Endothelial cell of umbilical vein (primary cell): ENCODE results near the gene HS6ST2. TPM values are rescaled to one million over a fixed set of nuclear protein-coding genes. Genes with fewer than 3 reads are reported as not detected.

ENCODE experiments used
- BruUV-seq: library from RNA; stranded (reverse); fragments of 400-500 nt; replicated peaks from 2 replicates; lab custom pipeline; 2021; lab: Mats Ljungman, UMichigan
- CTCF ChIA-PET: fragments of 300-600, 350-600 bp; sonication (Branson Sonifier 250); formaldehyde crosslinking; loops from one replicate; lab custom pipeline; 2021; ENCODE audit warnings: antibody characterized with exemption, inconsistent platforms; lab: Charles Lee
- POLR2A ChIA-PET: fragments of 300-600, 350-600 bp; sonication (Branson Sonifier 250); formaldehyde crosslinking; loops from one replicate; lab custom pipeline; 2021; ENCODE audit warnings: antibody characterized with exemption, inconsistent platforms; lab: Charles Lee
- DNase-seq: peaks from one replicate; pipeline ENCODE4 v3.0.0-alpha.2; 2011; ENCODE audit warnings: low read depth, low spot score
- FAIRE-seq: peaks from 2 replicates; lab custom pipeline; 2011; peaks lifted over from hg19 to GRCh38; lab: Jason Lieb, UNC
- H2AFZ ChIP-seq: 2 replicates; pipeline ENCODE4 v1.6.0; 2012; ENCODE audit warnings: low read depth, low read length, control low read depth, inconsistent platforms
- H3K27ac ChIP-seq: 2 replicates; pipeline ENCODE4 v1.5.1; 2011; ENCODE audit warnings: low read depth, mild to moderate bottlenecking, control low read depth, low read length, moderate library complexity; ENCODE audit not compliant: insufficient read depth
- H3K27me3 ChIP-seq, 2 experiments: 2 replicates each; pipeline versions ENCODE4 v1.6.0 to v1.6.1; 2011; ENCODE audit warnings: low read length in 2 of 2, mixed read lengths in 1 of 2; ENCODE audit not compliant: control insufficient read depth in 2 of 2, insufficient read depth in 2 of 2
- H3K36me3 ChIP-seq, 2 experiments: 2 replicates in 1 of 2; 3 replicates in 1 of 2; pipeline ENCODE4 v1.5.1; 2011; ENCODE audit warnings: low read length in 2 of 2, mild to moderate bottlenecking in 1 of 2, moderate library complexity in 1 of 2; ENCODE audit not compliant: control insufficient read depth in 2 of 2, insufficient read depth in 2 of 2; ENCODE audit errors: extremely low read depth in 1 of 2
- H3K4me1 ChIP-seq: 3 replicates; pipeline ENCODE4 v1.5.1; 2011; ENCODE audit warnings: mild to moderate bottlenecking, low read length; ENCODE audit not compliant: control insufficient read depth, insufficient read depth; ENCODE audit errors: extremely low read depth
- H3K4me2 ChIP-seq: 2 replicates; pipeline ENCODE4 v1.6.1; 2011; ENCODE audit warnings: low read length, control low read depth, mixed read lengths; ENCODE audit not compliant: insufficient read depth
- H3K4me3 ChIP-seq, 3 experiments: fragments of 200-600 bp in 1 of 3; sonication (generic), shearing (Covaris generic) in 1 of 3; replicated peaks in 1 of 3; 2 replicates each; pipeline ENCODE4 v1.5.1; 2011 to 2016; ENCODE audit warnings: control low read depth in 3 of 3, low read length in 3 of 3, mild to moderate bottlenecking in 2 of 3, inconsistent platforms in 1 of 3, low read depth in 1 of 3, moderate library complexity in 1 of 3; ENCODE audit not compliant: insufficient read depth in 1 of 3
- H3K79me2 ChIP-seq: 2 replicates; pipeline ENCODE4 v1.6.0; 2012; ENCODE audit warnings: low read length, inconsistent platforms; ENCODE audit not compliant: control insufficient read depth, insufficient read depth
- H3K9ac ChIP-seq: replicated peaks from 2 replicates; pipeline ENCODE3; 2011; ENCODE audit warnings: low read length, control low read depth; ENCODE audit not compliant: insufficient read depth; ENCODE audit errors: extremely low read depth
- H3K9me1 ChIP-seq: replicated peaks from 3 replicates; pipeline ENCODE4 v1.6.0; 2011; ENCODE audit warnings: mild to moderate bottlenecking, low read length; ENCODE audit not compliant: control insufficient read depth, insufficient read depth; ENCODE audit errors: extremely low read depth
- H3K9me3 ChIP-seq: replicated peaks from 2 replicates; pipeline ENCODE4 v1.5.1; 2012; ENCODE audit warnings: low read length, inconsistent platforms; ENCODE audit not compliant: control insufficient read depth, insufficient read depth
- H4K20me1 ChIP-seq: replicated peaks from 2 replicates; pipeline ENCODE3; 2011; ENCODE audit warnings: mild to moderate bottlenecking, low read length; ENCODE audit not compliant: control insufficient read depth, insufficient read depth; ENCODE audit errors: extremely low read depth
- EZH2 ChIP-seq: IDR thresholded peaks from 2 replicates; pipeline ENCODE4 v1.6.1; 2012; ENCODE audit warnings: borderline replicate concordance, low read depth, mild to moderate bottlenecking, moderate library complexity, low read length, inconsistent platforms; ENCODE audit not compliant: severe bottlenecking
- FOS ChIP-seq: IDR thresholded peaks from 2 replicates; pipeline ENCODE4 v1.6.1; 2011; ENCODE audit warnings: mild to moderate bottlenecking, low read length, moderate library complexity, borderline replicate concordance; ENCODE audit not compliant: insufficient read depth
- GATA2 ChIP-seq: IDR thresholded peaks from 2 replicates; pipeline ENCODE4 v1.7.0; 2011; ENCODE audit warnings: low read depth, mild to moderate bottlenecking, moderate library complexity, mixed read lengths, low read length; ENCODE audit not compliant: insufficient read length, insufficient read depth
- JUN ChIP-seq: IDR thresholded peaks from 2 replicates; pipeline ENCODE4 v1.6.1; 2011; ENCODE audit warnings: borderline replicate concordance, low read depth; ENCODE audit not compliant: insufficient read length, insufficient read depth
- MYC ChIP-seq: IDR thresholded peaks from one replicate; pipeline ENCODE4 v1.6.1; 2011; ENCODE audit warnings: mild to moderate bottlenecking, low read depth, low read length
- POLR2A ChIP-seq: IDR thresholded peaks from 2 replicates; pipeline ENCODE4 v1.6.1; 2012; ENCODE audit warnings: low read depth, mild to moderate bottlenecking, control low read depth, low read length
- POLR2AphosphoS5 ChIP-seq: IDR thresholded peaks from 2 replicates; pipeline ENCODE4 v1.6.1; 2012; ENCODE audit warnings: low read depth, mild to moderate bottlenecking, control low read depth, low read length, moderate library complexity; ENCODE audit not compliant: insufficient read depth
- dilution Hi-C: fragments of 300-500 bp; cut with MboI; formaldehyde crosslinking; loops from one replicate; pipeline ENCODE4 v1.15.0; 2019; ENCODE audit warnings: low sequenced_read_pairs; ENCODE audit not compliant: extremely low pct_ligation_motif_present
- intact Hi-C: fragments of 100-400 bp; cut with micrococcal nuclease; formaldehyde crosslinking; loops from one replicate; pipeline ENCODE4 v1.10.0; 2022
- polyA plus RNA-seq, 4 experiments: library from polyadenylated mRNA; depleted of rRNA in 3 of 4; stranded (reverse) in 3 of 4; unstranded in 1 of 4; fragments of >200 nt; gene quantifications; 2 replicates each; pipeline versions ENCODE4 v1.2.1 to v1.2.3, GENCODE V29; 2011 to 2012; ENCODE audit warnings: missing spikeins in 1 of 4
- total RNA-seq: library from RNA; stranded (reverse); gene quantifications from 2 replicates; pipeline ENCODE4 v1.2.3, GENCODE V29; 2021
- TF ChIP-seq, protein P1 (sequence below), 2 donors: IDR thresholded peaks; 1 replicate in 1 of 2; 2 replicates in 1 of 2; pipeline ENCODE4 v1.5.1; 2011; ENCODE audit warnings: low read length in 2 of 2, mild to moderate bottlenecking in 2 of 2, moderate library complexity in 2 of 2, control low read depth in 1 of 2, inconsistent platforms in 1 of 2, low read depth in 1 of 2; ENCODE audit not compliant: insufficient read depth in 1 of 2; ENCODE audit errors: extremely low read depth in 1 of 2
- TF ChIP-seq, protein P2 (sequence below): IDR thresholded peaks from 2 replicates; pipeline ENCODE4 v1.6.1; 2011; ENCODE audit not compliant: insufficient read depth, insufficient read length

The HS6ST2 gene
- total and polyA plus RNA-seq, 2 donors (not counting 3 experiments of a cell fraction or from before 2014, with no cell fraction given) = 0.49 to 0.84 TPM

DNA sequence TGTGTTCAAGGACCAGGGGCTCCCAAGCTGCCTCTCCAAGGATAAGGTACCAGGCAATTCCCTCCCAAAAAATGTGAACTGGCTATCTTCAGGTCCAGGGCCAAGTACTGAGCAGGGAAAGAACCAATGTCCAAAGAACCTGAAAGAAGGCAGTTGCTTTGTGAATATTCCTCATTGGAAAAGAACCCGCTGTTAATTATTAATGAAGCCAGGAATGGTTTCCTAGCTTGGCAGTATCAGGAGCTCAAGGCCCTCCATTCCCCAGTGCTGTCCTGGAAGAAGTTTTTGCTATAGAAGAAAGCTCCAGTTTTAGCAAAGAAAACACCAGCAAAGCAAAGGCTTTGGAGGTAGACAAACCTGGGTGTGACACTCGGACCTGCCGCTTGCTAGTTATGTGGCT, 339.6 kb downstream of the HS6ST2 start:
- DNase-seq (no peak), FAIRE-seq (no peak)
- Histone ChIP-seq H3K4me2 (no peak overlapping the region), H4K20me1 (no peaks in the 10 kb centered on the region), H3K36me3 (no peaks in the 10 kb centered on the region), H2AFZ (no peak overlapping the region), H3K27me3 (no peaks in the 10 kb centered on the region), H3K4me3 (no peak overlapping the region), H3K9me1 (no peaks in the 10 kb centered on the region), H3K9me3 (no peaks in the 10 kb centered on the region), H3K4me1 (peaks cover 7% of the 10 kb centered on the region), H3K27ac (no peak overlapping the region), H3K9ac (no peak overlapping the region), H3K79me2 (no peaks in the 10 kb centered on the region)
- TF ChIP-seq EZH2 (no peak), MYC (no peak), POLR2AphosphoS5 (no peak), GATA2 (no peak), JUN (no peak), POLR2A (no peak), FOS (no peak)
- TF ChIP-seq, protein P1, sequence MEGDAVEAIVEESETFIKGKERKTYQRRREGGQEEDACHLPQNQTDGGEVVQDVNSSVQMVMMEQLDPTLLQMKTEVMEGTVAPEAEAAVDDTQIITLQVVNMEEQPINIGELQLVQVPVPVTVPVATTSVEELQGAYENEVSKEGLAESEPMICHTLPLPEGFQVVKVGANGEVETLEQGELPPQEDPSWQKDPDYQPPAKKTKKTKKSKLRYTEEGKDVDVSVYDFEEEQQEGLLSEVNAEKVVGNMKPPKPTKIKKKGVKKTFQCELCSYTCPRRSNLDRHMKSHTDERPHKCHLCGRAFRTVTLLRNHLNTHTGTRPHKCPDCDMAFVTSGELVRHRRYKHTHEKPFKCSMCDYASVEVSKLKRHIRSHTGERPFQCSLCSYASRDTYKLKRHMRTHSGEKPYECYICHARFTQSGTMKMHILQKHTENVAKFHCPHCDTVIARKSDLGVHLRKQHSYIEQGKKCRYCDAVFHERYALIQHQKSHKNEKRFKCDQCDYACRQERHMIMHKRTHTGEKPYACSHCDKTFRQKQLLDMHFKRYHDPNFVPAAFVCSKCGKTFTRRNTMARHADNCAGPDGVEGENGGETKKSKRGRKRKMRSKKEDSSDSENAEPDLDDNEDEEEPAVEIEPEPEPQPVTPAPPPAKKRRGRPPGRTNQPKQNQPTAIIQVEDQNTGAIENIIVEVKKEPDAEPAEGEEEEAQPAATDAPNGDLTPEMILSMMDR (IDR thresholded peaks at IDR 0.05; ENCODE audit: extremely low read depth in 1 of 2, insufficient read depth in 1 of 2, low read depth in 1 of 2, low read length in 2 of 2) = no peak
- TF ChIP-seq, protein P2, sequence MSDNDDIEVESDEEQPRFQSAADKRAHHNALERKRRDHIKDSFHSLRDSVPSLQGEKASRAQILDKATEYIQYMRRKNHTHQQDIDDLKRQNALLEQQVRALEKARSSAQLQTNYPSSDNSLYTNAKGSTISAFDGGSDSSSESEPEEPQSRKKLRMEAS = no peak
- dilution Hi-C loops (no loop called here), intact Hi-C loops (loop anchor here (5.0 to 10.0 kb wide), 2 partner anchors 134 to 532 kb away; partner anchors contain the start of gene MBNL3)
- CTCF ChIA-PET = interaction anchor here (1.2 to 2.5 kb wide), 2 partner anchors 326 to 1051 kb away, joined by 4 to 11 read pairs; no protein-coding TSS in a partner anchor
- no TSS peak for BruUV-seq
- POLR2A ChIA-PET = interaction anchor here (0.6 kb wide), 1 partner anchor 15 kb away, joined by 3 read pairs; no protein-coding TSS in a partner anchor
